GM12891 (cell line): ENCODE data around the gene ASB18.

Experiments
- DNase-seq: peaks from one replicate; pipeline ENCODE4 v3.0.0; 2011; ENCODE audit warnings: low spot score; ENCODE audit not compliant: insufficient read length
- FAIRE-seq: peaks from 2 replicates; lab custom pipeline; 2011; peaks lifted over from hg19 to GRCh38; lab: Jason Lieb, UNC
- PAX5 ChIP-seq: IDR thresholded peaks from 2 replicates; pipeline ENCODE4 v1.6.1; 2011; ENCODE audit warnings: low read length, moderate library complexity, mild to moderate bottlenecking; ENCODE audit not compliant: insufficient read depth, severe bottlenecking
- POLR2A ChIP-seq: IDR thresholded peaks from 2 replicates; pipeline ENCODE4 v1.6.1; 2011; ENCODE audit warnings: low read depth, low read length, control low read depth
- POLR2AphosphoS5 ChIP-seq: IDR thresholded peaks from 2 replicates; pipeline ENCODE4 v1.6.1; 2011; ENCODE audit warnings: low read depth, low read length, control low read depth
- POU2F2 ChIP-seq: IDR thresholded peaks from 2 replicates; pipeline ENCODE4 v1.6.1; 2011; ENCODE audit warnings: low read depth, mild to moderate bottlenecking, control low read depth, low read length, moderate library complexity
- SPI1 ChIP-seq: IDR thresholded peaks from 2 replicates; pipeline ENCODE4 v1.6.1; 2011; ENCODE audit warnings: low read depth, low read length, control low read depth
- TAF1 ChIP-seq: IDR thresholded peaks from 2 replicates; pipeline ENCODE4 v1.6.1; 2011; ENCODE audit warnings: low read depth, low read length, control low read depth

ASB18 gene

GRCh38 chr2:236214376-236214995 is 49.7 kb downstream of the ASB18 start:
- DNase-seq (no peak), FAIRE-seq (no peak)
- no peak for TF ChIP-seq SPI1

GRCh38 chr2:236211296-236211695 is 52.9 kb downstream of the ASB18 start:
- TF ChIP-seq TAF1 (no peak), PAX5 (no peak), POLR2A (no peak), POU2F2 (no peak), SPI1 (no peak), POLR2AphosphoS5 (no peak)
- DNase-seq (no peak), FAIRE-seq (no peak)

- no peak for TF ChIP-seq SPI1
- no peak for TF ChIP-seq TAF1
- TF ChIP-seq POLR2AphosphoS5 = no peak
- no peak for TF ChIP-seq POLR2A
- TF ChIP-seq POU2F2 = no peak
- TF ChIP-seq PAX5 = no peak
- FAIRE-seq (no peak), DNase-seq (no peak)
Measured at GRCh38 chr2:236210536-236210935, 53.7 kb downstream of the ASB18 start.

- FAIRE-seq (no peak), DNase-seq (no peak)
- no peak for TF ChIP-seq SPI1
- TF ChIP-seq POLR2AphosphoS5 = no peak
Measured at GRCh38 chr2:236209996-236210395, 54.2 kb downstream of the ASB18 start.

- no peak for DNase-seq
- TF ChIP-seq POLR2AphosphoS5 = no peak
- TF ChIP-seq SPI1 = no peak
- TF ChIP-seq PAX5 = no peak
- TF ChIP-seq POU2F2 = no peak
- no peak for TF ChIP-seq TAF1
- no peak for TF ChIP-seq POLR2A
- FAIRE-seq = no peak
Measured at GRCh38 chr2:236209535-236209934, 54.7 kb downstream of the ASB18 start.

GRCh38 chr2:236208019-236208926 is 55.9 kb downstream of the ASB18 start:
- no peak for TF ChIP-seq SPI1
- TF ChIP-seq POLR2AphosphoS5 = no peak
- no peak for TF ChIP-seq TAF1
- TF ChIP-seq POLR2A = no peak
- no peak for TF ChIP-seq POU2F2
- FAIRE-seq = no peak
- no peak for DNase-seq

- TF ChIP-seq POLR2AphosphoS5 (no peak), PAX5 (no peak), SPI1 (no peak), POU2F2 (no peak), TAF1 (no peak), POLR2A (no peak)
- FAIRE-seq = no peak
- no peak for DNase-seq
Measured at GRCh38 chr2:236207472-236207871, 56.7 kb downstream of the ASB18 start.

GRCh38 chr2:236205867-236206645 is 58.1 kb downstream of the ASB18 start:
- no peak for TF ChIP-seq PAX5
- TF ChIP-seq POLR2AphosphoS5 = no peak
- no peak for TF ChIP-seq SPI1
- TF ChIP-seq POLR2A = no peak
- TF ChIP-seq POU2F2 = no peak
- FAIRE-seq (no peak), DNase-seq (no peak)

GRCh38 chr2:236204953-236205352 is 59.3 kb downstream of the ASB18 start:
- TF ChIP-seq POU2F2 = no peak
- DNase-seq = no peak
- no peak for FAIRE-seq

- no peak for DNase-seq
- no peak for TF ChIP-seq POLR2AphosphoS5
- no peak for TF ChIP-seq PAX5
- TF ChIP-seq SPI1 = no peak
- no peak for TF ChIP-seq POU2F2
- TF ChIP-seq POLR2A = no peak
- no peak for TF ChIP-seq TAF1
Measured at GRCh38 chr2:236200378-236200777, 63.8 kb downstream of the ASB18 start.

More at GRCh38 chr2:236200378-236200777, 63.8 kb downstream of the ASB18 start:
- no peak for FAIRE-seq
